Astrocyte (in vitro differentiated cells and primary cell): Measurements from ENCODE around the gene TSFM. TPM values are rescaled to one million over a fixed set of nuclear protein-coding genes. Genes with fewer than 3 reads are reported as not detected.

Source experiments
- DNase-seq: peaks from one replicate; pipeline ENCODE4 v3.0.0-alpha.2; 2010; ENCODE audit warnings: low read depth
- FAIRE-seq: peaks from 2 replicates; lab custom pipeline; 2011; peaks lifted over from hg19 to GRCh38; lab: Jason Lieb, UNC
- H2AFZ ChIP-seq: 2 replicates; pipeline ENCODE4 v1.6.0; 2012; ENCODE audit warnings: low read depth, low read length, inconsistent platforms
- H3K27ac ChIP-seq: 2 replicates; pipeline ENCODE4 v1.5.1; 2011; ENCODE audit warnings: low read depth, low read length, inconsistent platforms
- H3K27me3 ChIP-seq: 2 replicates; pipeline ENCODE4 v1.6.0; 2011; ENCODE audit warnings: low read length, inconsistent platforms; ENCODE audit not compliant: insufficient read depth
- H3K36me3 ChIP-seq: 2 replicates; pipeline ENCODE4 v1.5.1; 2011; ENCODE audit warnings: low read length, inconsistent platforms; ENCODE audit not compliant: insufficient read depth
- H3K4me1 ChIP-seq: 2 replicates; pipeline ENCODE4 v1.5.1; 2011; ENCODE audit warnings: low read length, inconsistent platforms; ENCODE audit not compliant: insufficient read depth
- H3K4me2 ChIP-seq: 2 replicates; pipeline ENCODE4 v1.6.0; 2012; ENCODE audit warnings: low read length, inconsistent platforms
- H3K4me3 ChIP-seq: 2 replicates; pipeline ENCODE4 v1.5.1; 2011; ENCODE audit warnings: low read depth, mild to moderate bottlenecking, low read length, inconsistent platforms; ENCODE audit not compliant: insufficient read depth
- H3K79me2 ChIP-seq: 2 replicates; pipeline ENCODE4 v1.6.0; 2012; ENCODE audit warnings: mild to moderate bottlenecking, low read length, inconsistent platforms; ENCODE audit not compliant: insufficient read depth
- H3K9ac ChIP-seq: 2 replicates; pipeline ENCODE4 v1.6.0; 2012; ENCODE audit warnings: mild to moderate bottlenecking, low read length, inconsistent platforms
- H3K9me3 ChIP-seq: 2 replicates; pipeline ENCODE4 v1.5.1; 2012; ENCODE audit warnings: low read depth, mild to moderate bottlenecking, low read length, inconsistent platforms; ENCODE audit not compliant: insufficient read depth
- H4K20me1 ChIP-seq: 2 replicates; pipeline ENCODE4 v1.6.0; 2012; ENCODE audit warnings: low read length, inconsistent platforms; ENCODE audit not compliant: insufficient read depth
- H3K27ac Mint-ChIP-seq: one replicate; pipeline ENCODE4 v1.8.0; 2021; ENCODE audit warnings: mild to moderate bottlenecking, mixed read lengths; ENCODE audit not compliant: unreplicated experiment
- H3K27me3 Mint-ChIP-seq: one replicate; pipeline ENCODE4 v1.8.0; 2021; ENCODE audit warnings: low read depth, mixed read lengths; ENCODE audit not compliant: unreplicated experiment
- H3K36me3 Mint-ChIP-seq: one replicate; pipeline ENCODE4 v1.8.0; 2021; ENCODE audit warnings: low read depth, mixed read lengths; ENCODE audit not compliant: unreplicated experiment
- H3K4me1 Mint-ChIP-seq: one replicate; pipeline ENCODE4 v1.8.0; 2021; ENCODE audit warnings: low read depth, mixed read lengths; ENCODE audit not compliant: unreplicated experiment
- H3K4me3 Mint-ChIP-seq: one replicate; pipeline ENCODE4 v1.8.0; 2021; ENCODE audit warnings: mild to moderate bottlenecking, moderate library complexity, mixed read lengths; ENCODE audit not compliant: unreplicated experiment
- H3K9me3 Mint-ChIP-seq: one replicate; pipeline ENCODE4 v1.8.0; 2021; ENCODE audit warnings: mild to moderate bottlenecking, mixed read lengths; ENCODE audit not compliant: unreplicated experiment
- EZH2 ChIP-seq: IDR thresholded peaks from 2 replicates; pipeline ENCODE4 v1.6.1; 2012; ENCODE audit warnings: mild to moderate bottlenecking, low read length, inconsistent platforms; ENCODE audit not compliant: insufficient read depth
- total RNA-seq: library from RNA; stranded (reverse); gene quantifications from 2 replicates; pipeline ENCODE4 v1.2.1, GENCODE V29; 2021
- TF ChIP-seq, protein P1 (sequence below): IDR thresholded peaks from 2 replicates; pipeline ENCODE4 v1.5.1; 2011; ENCODE audit warnings: low read depth, mild to moderate bottlenecking, inconsistent platforms, low read length, moderate library complexity; ENCODE audit not compliant: insufficient read depth

Gene TSFM
- total RNA-seq, 1 donor from 2014 or later, result 26.6 TPM

- Mint-ChIP-seq H3K27ac (peak overlapping the region; percentile 62), H3K4me3 (no peak overlapping the region)
Observed at GRCh38 chr12:57833672-57834071, 51.1 kb downstream of the TSFM start.

GRCh38 chr12:57834086-57834876, 51.7 kb downstream of the TSFM start:
- TF ChIP-seq EZH2, result no peak
- TF ChIP-seq, protein P1, sequence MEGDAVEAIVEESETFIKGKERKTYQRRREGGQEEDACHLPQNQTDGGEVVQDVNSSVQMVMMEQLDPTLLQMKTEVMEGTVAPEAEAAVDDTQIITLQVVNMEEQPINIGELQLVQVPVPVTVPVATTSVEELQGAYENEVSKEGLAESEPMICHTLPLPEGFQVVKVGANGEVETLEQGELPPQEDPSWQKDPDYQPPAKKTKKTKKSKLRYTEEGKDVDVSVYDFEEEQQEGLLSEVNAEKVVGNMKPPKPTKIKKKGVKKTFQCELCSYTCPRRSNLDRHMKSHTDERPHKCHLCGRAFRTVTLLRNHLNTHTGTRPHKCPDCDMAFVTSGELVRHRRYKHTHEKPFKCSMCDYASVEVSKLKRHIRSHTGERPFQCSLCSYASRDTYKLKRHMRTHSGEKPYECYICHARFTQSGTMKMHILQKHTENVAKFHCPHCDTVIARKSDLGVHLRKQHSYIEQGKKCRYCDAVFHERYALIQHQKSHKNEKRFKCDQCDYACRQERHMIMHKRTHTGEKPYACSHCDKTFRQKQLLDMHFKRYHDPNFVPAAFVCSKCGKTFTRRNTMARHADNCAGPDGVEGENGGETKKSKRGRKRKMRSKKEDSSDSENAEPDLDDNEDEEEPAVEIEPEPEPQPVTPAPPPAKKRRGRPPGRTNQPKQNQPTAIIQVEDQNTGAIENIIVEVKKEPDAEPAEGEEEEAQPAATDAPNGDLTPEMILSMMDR, result no peak
- no peak overlapping the region for H3K27ac ChIP-seq
- peaks cover 66% of the 10 kb centered on the region for H3K4me1 Mint-ChIP-seq
- no peaks in the 10 kb centered on the region for H3K9me3 Mint-ChIP-seq
- H3K27me3 Mint-ChIP-seq, result no peaks in the 10 kb centered on the region
- peaks cover 51% of the 10 kb centered on the region for H3K4me1 ChIP-seq
- no peaks in the 10 kb centered on the region for H3K9me3 ChIP-seq
- H4K20me1 ChIP-seq, result peaks cover 95% of the 10 kb centered on the region
- no peaks in the 10 kb centered on the region for H3K27me3 ChIP-seq
- no peak overlapping the region for H2AFZ ChIP-seq
- no peak overlapping the region for H3K4me2 ChIP-seq
- no peaks in the 10 kb centered on the region for H3K36me3 Mint-ChIP-seq
- peaks cover under 1% of the 10 kb centered on the region for H3K36me3 ChIP-seq
- no peak overlapping the region for H3K27ac Mint-ChIP-seq
- FAIRE-seq (no peak), DNase-seq (no peak)
- no peak overlapping the region for H3K9ac ChIP-seq
- H3K79me2 ChIP-seq, result peaks cover 100% of the 10 kb centered on the region
- no peak overlapping the region for H3K4me3 Mint-ChIP-seq
- H3K4me3 ChIP-seq, result no peak overlapping the region

More at GRCh38 chr12:57833672-57834071, 51.1 kb downstream of the TSFM start:
- no peaks in the 10 kb centered on the region for H3K27me3 Mint-ChIP-seq
- no peak for DNase-seq
- H3K36me3 ChIP-seq, result peaks cover 6% of the 10 kb centered on the region
- H3K4me3 ChIP-seq, result no peak overlapping the region
- H3K4me2 ChIP-seq, result no peak overlapping the region
- no peaks in the 10 kb centered on the region for H3K27me3 ChIP-seq
- peaks cover 99% of the 10 kb centered on the region for H3K79me2 ChIP-seq
- no peak for FAIRE-seq
- H3K4me1 Mint-ChIP-seq, result peaks cover 66% of the 10 kb centered on the region
- no peak overlapping the region for H3K27ac ChIP-seq
- H2AFZ ChIP-seq, result no peak overlapping the region
- no peaks in the 10 kb centered on the region for H3K9me3 Mint-ChIP-seq
- H3K9ac ChIP-seq, result no peak overlapping the region
- H4K20me1 ChIP-seq, result peaks cover 95% of the 10 kb centered on the region
- H3K4me1 ChIP-seq, result peaks cover 47% of the 10 kb centered on the region
- TF ChIP-seq, protein P1, result no peak
- TF ChIP-seq EZH2, result no peak
- peaks cover 4% of the 10 kb centered on the region for H3K36me3 Mint-ChIP-seq
- no peaks in the 10 kb centered on the region for H3K9me3 ChIP-seq
